SHP77 (cell line): ENCODE data around the gene MAGEL2.

Experiments used
- DNase-seq, 2 experiments: peaks; one replicate each; lab custom pipeline; 2025; lab: John Stamatoyannopoulos, UW

Gene MAGEL2

GRCh38 chr15:23647421-23648370, at the start of gene MAGEL2:
MAGEL2 (minus strand) TSS chr15:23647867; CDS start chr15:23647742, 125 bp downstream.
- no peak for DNase-seq

- DNase-seq = no peak
Observed at GRCh38 chr15:23695282-23695681, 47.6 kb upstream of the MAGEL2 start.

- DNase-seq = no peak
Observed at GRCh38 chr15:23694592-23694991, 46.9 kb upstream of the MAGEL2 start.

- DNase-seq = peak; percentile 40 to 48
Observed at GRCh38 chr15:23690450-23690852, 42.8 kb upstream of the MAGEL2 start.

- DNase-seq = no peak
Observed at GRCh38 chr15:23690015-23690414, 42.3 kb upstream of the MAGEL2 start.

- no peak for DNase-seq
Observed at GRCh38 chr15:23687143-23687470, 39.4 kb upstream of the MAGEL2 start, which contains the start of gene NDN. NDN (minus strand) TSS chr15:23687305; CDS start chr15:23687217, 88 bp downstream.

- no peak for DNase-seq
Observed at GRCh38 chr15:23686466-23687142, 38.9 kb upstream of the MAGEL2 start.

- no peak for DNase-seq
Observed at GRCh38 chr15:23671481-23671880, 23.8 kb upstream of the MAGEL2 start.

- no peak for DNase-seq
Observed at GRCh38 chr15:23670970-23671369, 23.3 kb upstream of the MAGEL2 start.

- no peak for DNase-seq
Observed at GRCh38 chr15:23663232-23663631, 15.6 kb upstream of the MAGEL2 start.

GRCh38 chr15:23648920-23649515, 1.4 kb upstream of the MAGEL2 start:
- peak; percentile 26 to 33 for DNase-seq

GRCh38 chr15:23647001-23647295, 719 bp downstream of the MAGEL2 start:
- no peak for DNase-seq

- DNase-seq = no peak
Observed at GRCh38 chr15:23646165-23647000, 1.3 kb downstream of the MAGEL2 start.

- peak; percentile 1 to 29 for DNase-seq
Observed at GRCh38 chr15:23645371-23646164, 2.1 kb downstream of the MAGEL2 start.

GRCh38 chr15:23644829-23645228, 2.8 kb downstream of the MAGEL2 start:
- DNase-seq = no peak

- peak; percentile 54 to 61 for DNase-seq
Observed at GRCh38 chr15:23642413-23643044, 5.1 kb downstream of the MAGEL2 start.

GRCh38 chr15:23634181-23634580, 13.5 kb downstream of the MAGEL2 start:
- no peak for DNase-seq

- DNase-seq = peak in 1 of 2 experiments; percentile 40
Observed at GRCh38 chr15:23629234-23629805, 18.3 kb downstream of the MAGEL2 start.

GRCh38 chr15:23628612-23629233, 18.9 kb downstream of the MAGEL2 start:
- no peak for DNase-seq

GRCh38 chr15:23616536-23616935, 31.1 kb downstream of the MAGEL2 start:
- DNase-seq = no peak
